Heart left ventricle (tissue), 16 donors: ENCODE results near the gene DDX6. TPM values are rescaled to one million over a fixed set of nuclear protein-coding genes. Genes with fewer than 3 reads are reported as not detected.
A peak's percentile ranks its signal among the peaks of the same experiment; 100 is the strongest.

ENCODE experiments used
- ATAC-seq, 4 donors: fragments of 200-7000 bp; cut with Tn5 transposase; one replicate each; pipeline ENCODE4 v1.9.1; 2020 to 2022; ENCODE audit warnings: moderate library complexity in 4 of 4, mild to moderate bottlenecking in 3 of 4, moderate number of reproducible peaks in 1 of 4
- DNase-seq, 5 donors: peaks; one replicate each; pipeline ENCODE4 v3.0.0-alpha.2; 2020
- H3K27ac ChIP-seq, 12 donors: fragments of 200-600 bp; sonication (generic) in 4 of 12; one replicate each; pipeline versions ENCODE4 v1.5.0 to v1.8.0; 2016 to 2022; ENCODE audit warnings: mild to moderate bottlenecking in 2 of 12
- H3K27me3 ChIP-seq, 9 donors: fragments of 200-600 bp; sonication (generic) in 2 of 9; one replicate each; pipeline versions ENCODE4 v1.5.1 to v1.8.0; 2016 to 2022; ENCODE audit warnings: mild to moderate bottlenecking in 3 of 9
- H3K36me3 ChIP-seq, 9 donors: fragments of 200-600 bp; sonication (generic) in 2 of 9; one replicate each; pipeline versions ENCODE4 v1.5.0 to v1.8.0; 2018 to 2022; ENCODE audit warnings: mild to moderate bottlenecking in 2 of 9
- H3K4me1 ChIP-seq, 12 donors: fragments of 200-600 bp; sonication (generic) in 4 of 12; one replicate each; pipeline versions ENCODE4 v1.5.0 to v1.8.0; 2016 to 2022; ENCODE audit warnings: mild to moderate bottlenecking in 3 of 12
- H3K4me3 ChIP-seq, 12 donors: fragments of 200-600 bp; sonication (generic) in 4 of 12; one replicate each; pipeline versions ENCODE4 v1.5.0 to v1.8.0; 2017 to 2022; ENCODE audit warnings: mild to moderate bottlenecking in 9 of 12, moderate library complexity in 4 of 12
- H3K9me3 ChIP-seq, 12 donors: fragments of 200-600 bp; sonication (generic) in 4 of 12; one replicate each; pipeline versions ENCODE4 v1.5.0 to v1.8.0; 2016 to 2022; ENCODE audit warnings: mild to moderate bottlenecking in 1 of 12
- CTCF ChIP-seq, 12 donors: fragments of 200-600 bp; sonication (generic) in 4 of 12; IDR thresholded peaks; one replicate each; pipeline versions ENCODE4 v1.5.0 to v1.8.0; 2018 to 2022; ENCODE audit warnings: antibody characterized with exemption in 12 of 12, mild to moderate bottlenecking in 5 of 12
- POLR2A ChIP-seq, 2 donors: fragments of 450-650 bp; IDR thresholded peaks; one replicate each; pipeline ENCODE4 v1.6.1; 2017; ENCODE audit warnings: antibody characterized with exemption in 2 of 2, mild to moderate bottlenecking in 2 of 2, moderate library complexity in 2 of 2
- WGBS, 4 donors: extraction: QIAGEN DNeasy Blood & Tissue Kit in 2 of 4; methylation state at CpG; one replicate each; pipeline versions ENCODE4 v1.1.5 to v1.1.7; 2013 to 2018; 5-methylcytosine and 5-hydroxymethylcytosine counted together
- intact Hi-C, 10 donors: fragments of 100-400 bp; cut with DNase I; formaldehyde crosslinking; loops; one replicate each; pipeline versions ENCODE4 v1.11.1 to v1.14.2; 2022
- polyA plus RNA-seq, 2 donors: library from polyadenylated mRNA; stranded (reverse); fragments of 200-250 nt; gene quantifications; one replicate each; pipeline ENCODE4 v1.2.3, GENCODE V29; 2013
- total RNA-seq, 9 donors: library from RNA; depleted of rRNA in 2 of 9; stranded (reverse); fragments of >200 nt in 2 of 9; fragmentation: NEBNext Ultra II Directional in 3 of 9; extraction: Animal tissue kit (Norgen Biotek cat#: 25700) in 3 of 9; gene quantifications; one replicate each; pipeline versions ENCODE4 v1.1.0 to v1.2.4, GENCODE V29; 2016 to 2023
- donor health status: ischemic (EF 13 %, LVEDD 7.1; RV severe dilation, severe dysfunction).
- donor health status: healthy with polysubstance abuse.
- donor health status: DM: no; HTN: yes; CAD: no.
- donor health status: DM: no; HTN: no; CAD: no.
- donor health status: ischemic (EF 25% LVEDD 6.9; RV normal size, moderate dysfunction).
- donor health status: ischemic (EF 25% LVEDD 5.7; RV mildly dilated, moderate dysfunction).
- donor health status: healthy.
- donor health status: DM: yes; HTN: yes; CAD: no.
- donor health status: ischemic (EF 35%, LVEDD 5.7; RV mildly dilated, moderate dysfunction).
- donor health status: nonischemic (EF 11% LVEDD 7.7; RV severe dilation, severe dysfunction).
- donor health status: DM: yes; HTN: yes; CAD: no.
- donor health status: PGD.
- donor health status: ischemic (EF 29% LVEDD 5.4; RV normal size, mild dysfunction).
- donor health status: nonischemic (EF 23%, LVEDD 6.1; RV moderate dilation, normal function).

The DDX6 gene
- total and polyA plus RNA-seq, 11 donors, result 29.4 to 166 (median 110) TPM

- no peak for DNase-seq
- Histone ChIP-seq H3K27ac (no peak overlapping the region), H3K4me3 (no peak overlapping the region), H3K36me3 (no peaks in the 10 kb centered on the region), H3K4me1 (peaks cover 0 to 13% (median 3%) of the 10 kb centered on the region in 12 donors), H3K27me3 (no peaks in the 10 kb centered on the region), H3K9me3 (no peaks in the 10 kb centered on the region)
- intact Hi-C loops, result loop anchor here in 2 of 10 donors (10.0 kb wide), 2 partner anchors 77 to 103 kb away; no protein-coding TSS in a partner anchor
- ATAC-seq, result no peak
- no peak for TF ChIP-seq POLR2A (IDR thresholded peaks at IDR 0.05)
- TF ChIP-seq CTCF (IDR thresholded peaks at IDR 0.05), result no peak
- WGBS, 4 donors, result 88 to 95% (median 94%) methylated on average over 11 of the region's 11 CpGs
These were observed 6.5 kb upstream of the DDX6 start for GRCh38 chr11:118797510-118797909.

GRCh38 chr11:118792570-118793124, 1.7 kb upstream of the DDX6 start:
- intact Hi-C loops, result loop anchor here in 7 of 10 donors (2.0 to 10.0 kb wide), 7 partner anchors 82 to 138 kb away; partner anchors contain the start of gene BCL9L (in 4 of the 7)

GRCh38 chr11:118791961-118792569, 1.1 kb upstream of the DDX6 start:
- H3K9me3 ChIP-seq, result no peaks in the 10 kb centered on the region
- 4 to 12% (median 8%) methylated on average over 27 to 39 of the region's 39 CpGs for WGBS, 4 donors
- peaks cover 0 to 41% (median 29%) of the 10 kb centered on the region in 12 donors for H3K4me1 ChIP-seq
- peak in 3 of 4 donors; percentile 1 for ATAC-seq
- peak in 4 of 5 donors; percentile 32 to 53 (median 38) for DNase-seq
- no peaks in the 10 kb centered on the region for H3K36me3 ChIP-seq
- peak overlapping the region; percentile 66 to 98 (median 78) for H3K4me3 ChIP-seq
- H3K27me3 ChIP-seq, result no peaks in the 10 kb centered on the region
- no peak for TF ChIP-seq POLR2A (IDR thresholded peaks at IDR 0.05)
- no peak for TF ChIP-seq CTCF (IDR thresholded peaks at IDR 0.05)
- intact Hi-C loops, result loop anchor here in 7 of 10 donors (1.0 to 10.0 kb wide), 10 partner anchors 83 to 139 kb away; partner anchors contain the start of gene BCL9L (in 4 of the 7)
- H3K27ac ChIP-seq, result peak overlapping the region; percentile 92 to 100 (median 99)

More at GRCh38 chr11:118792570-118793124, 1.7 kb upstream of the DDX6 start:
- ATAC-seq (peak; percentile 43 to 69 (median 63)), DNase-seq (peak in 4 of 5 donors; percentile 74 to 80 (median 76))
- Histone ChIP-seq H3K4me1 (peaks cover 0 to 35% (median 24%) of the 10 kb centered on the region in 12 donors), H3K27me3 (no peaks in the 10 kb centered on the region), H3K27ac (peak overlapping the region; percentile 92 to 100 (median 99)), H3K36me3 (no peaks in the 10 kb centered on the region), H3K9me3 (no peaks in the 10 kb centered on the region), H3K4me3 (peak overlapping the region; percentile 66 to 98 (median 78))
- peak in 1 of 2 donors; percentile 69 for TF ChIP-seq POLR2A (IDR thresholded peaks at IDR 0.05)
- TF ChIP-seq CTCF (IDR thresholded peaks at IDR 0.05), result no peak
- 7 to 20% (median 13%) methylated on average over 8 of the region's 8 CpGs for WGBS, 4 donors
